HK-2 (cell line): ENCODE measurements around the gene ZBTB7B.

Source experiments
- DNase-seq: peaks from one replicate; pipeline ENCODE4 v3.0.0-alpha.2; 2018; ENCODE audit not compliant: unreplicated experiment

ZBTB7B gene

GRCh38 chr1:155017041-155017945, 14.7 kb downstream of the ZBTB7B start:
- peak; percentile 96 for DNase-seq

- no peak for DNase-seq
Measured at GRCh38 chr1:155017946-155018316, 15.3 kb downstream of the ZBTB7B start.

- no peak for DNase-seq
Measured at GRCh38 chr1:155018617-155019348, 16.2 kb downstream of the ZBTB7B start.

- DNase-seq: no peak
Measured at GRCh38 chr1:155019377-155020245, 17.0 kb downstream of the ZBTB7B start.

- DNase-seq: no peak
Measured at GRCh38 chr1:155022136-155022926, 19.7 kb downstream of the ZBTB7B start.

- DNase-seq: no peak
Measured at GRCh38 chr1:155022927-155023236, 20.3 kb downstream of the ZBTB7B start.

GRCh38 chr1:155023627-155024026, 21.0 kb downstream of the ZBTB7B start:
- DNase-seq: no peak

- DNase-seq: no peak
Measured at GRCh38 chr1:155024315-155024714, 21.7 kb downstream of the ZBTB7B start.

- DNase-seq: no peak
Measured at GRCh38 chr1:155026154-155026553, 23.6 kb downstream of the ZBTB7B start.

- DNase-seq: peak; percentile 42
Measured at GRCh38 chr1:155026588-155026987, 24.0 kb downstream of the ZBTB7B start.

- no peak for DNase-seq
Measured at GRCh38 chr1:155029513-155030242, 27.1 kb downstream of the ZBTB7B start.

- no peak for DNase-seq
Measured at GRCh38 chr1:155030243-155030795, 27.7 kb downstream of the ZBTB7B start.

GRCh38 chr1:155030899-155031298, 28.3 kb downstream of the ZBTB7B start:
- DNase-seq: no peak

GRCh38 chr1:155032886-155033285, 30.3 kb downstream of the ZBTB7B start:
- DNase-seq: no peak

GRCh38 chr1:155033524-155033923, 30.9 kb downstream of the ZBTB7B start, which contains the start of the genes DCST1 and DCST2:
DCST1 (plus strand) TSS chr1:155033824; CDS start chr1:155034037, 213 bp downstream.
DCST2 (minus strand) TSS chr1:155033781; CDS start chr1:155033701, 80 bp downstream.
- DNase-seq: no peak

GRCh38 chr1:155034318-155035208, 32.0 kb downstream of the ZBTB7B start:
- no peak for DNase-seq

- no peak for DNase-seq
Measured at GRCh38 chr1:155035936-155036335, 33.3 kb downstream of the ZBTB7B start.

- no peak for DNase-seq
Measured at GRCh38 chr1:155037043-155037442, 34.4 kb downstream of the ZBTB7B start.

GRCh38 chr1:155037851-155038441, 35.3 kb downstream of the ZBTB7B start:
- DNase-seq: no peak
